ENCODE measurements around the gene ADCK1.

GRCh38 chr14:77809011-77809410 lies 9.1 kb downstream of the ADCK1 start:
- TF ChIP-seq EP300 (IDR thresholded peaks at IDR 0.05; ENCODE audit: borderline replicate concordance), result no peak
- no peak for TF ChIP-seq EGR1 (IDR thresholded peaks at IDR 0.05)
- no peak for TF ChIP-seq REST (IDR thresholded peaks at IDR 0.05; ENCODE audit: low read depth)
- TF ChIP-seq FOXM1 (IDR thresholded peaks at IDR 0.05; ENCODE audit: borderline replicate concordance, low read depth), result no peak
